Measurements from ENCODE around the gene NBPF9. TPM values are rescaled to one million over a fixed set of nuclear protein-coding genes. Genes with fewer than 3 reads are reported as not detected.
"Not testable (repeated sequence)": the region's sequence is repeated elsewhere in the genome, so short reads cannot be mapped to it uniquely, and the experiment has no call there.

NBPF9 gene
- total RNA-seq, 1 experiment from 2014 or later = 3.9 TPM

GRCh38 chr1:149098276-149098675 lies 5.1 kb downstream of the NBPF9 start:
- not testable (repeated sequence) for H3K9ac ChIP-seq (ENCODE audit: extremely low read depth, insufficient read length, low read length); H3K79me1 ChIP-seq (ENCODE audit: insufficient read depth, low read depth, low read length, poor library complexity, severe bottlenecking); H4K20me1 ChIP-seq (ENCODE audit: control insufficient read depth, insufficient read depth, insufficient read length); H4K5ac ChIP-seq (ENCODE audit: insufficient read length, low read depth, low read length); H2BK20ac ChIP-seq (ENCODE audit: low read depth, low read length, poor library complexity, severe bottlenecking); H3K18ac ChIP-seq (ENCODE audit: insufficient read length, low read depth, low read length); H3K4me1 Mint-ChIP-seq; H3K56ac ChIP-seq (ENCODE audit: insufficient read length, low read depth, low read length); H3K23ac ChIP-seq (ENCODE audit: insufficient read length, low read depth, low read length); H3K27ac ChIP-seq (ENCODE audit: insufficient read length, low read depth, low read length); H4K91ac ChIP-seq (ENCODE audit: insufficient read length, low read depth, low read length); H4K8ac ChIP-seq (replicated peaks; ENCODE audit: insufficient read length, low read depth, low read length); H2AFZ ChIP-seq (ENCODE audit: low read length); H3T11ph ChIP-seq (ENCODE audit: low read length); H3K4me2 ChIP-seq (ENCODE audit: insufficient read depth, insufficient read length, low read length); H3K4ac ChIP-seq (ENCODE audit: low read depth, low read length); H2BK5ac ChIP-seq (ENCODE audit: insufficient read length, low read length); H2BK12ac ChIP-seq (ENCODE audit: insufficient read length, low read depth, low read length); H3K79me2 ChIP-seq (ENCODE audit: insufficient read depth, low read length); H3K23me2 ChIP-seq (ENCODE audit: insufficient read length, low read depth, low read length, poor library complexity, severe bottlenecking); H3K36me3 Mint-ChIP-seq (ENCODE audit: insufficient read depth in 1 of 3, low read depth in 3 of 3); H3K27ac Mint-ChIP-seq; H2BK120ac ChIP-seq (ENCODE audit: low read depth, low read length, poor library complexity, severe bottlenecking); H2AK5ac ChIP-seq (ENCODE audit: insufficient read length, low read length); H3K4me3 Mint-ChIP-seq; H2BK15ac ChIP-seq (ENCODE audit: low read depth, low read length); H3K9me3 Mint-ChIP-seq; DNase-seq; H3K14ac ChIP-seq (ENCODE audit: insufficient read depth, low read length); H3K4me1 ChIP-seq (ENCODE audit: insufficient read depth, low read length); H3K9me3 ChIP-seq (ENCODE audit: control insufficient read depth, low read depth, low read length); H3K27me3 ChIP-seq (ENCODE audit: insufficient read depth, low read length)
- WGBS (ENCODE audit: extremely low coverage, insufficient read length, low lambda C conversion rate) = no CpG with 5 or more reads among the region's 8 CpGs
- peaks cover 41% of the 10 kb centered on the region for H3K27me3 Mint-ChIP-seq (ENCODE audit: low read depth)

GRCh38 chr1:149093155-149093554 lies 10.2 kb downstream of the NBPF9 start:
- H3K4me3 Mint-ChIP-seq; H3K23me2 ChIP-seq (ENCODE audit: insufficient read length, low read depth, low read length, poor library complexity, severe bottlenecking); H2BK5ac ChIP-seq (ENCODE audit: insufficient read length, low read length); H3K14ac ChIP-seq (ENCODE audit: insufficient read depth, low read length); H3K9me3 ChIP-seq (ENCODE audit: control insufficient read depth, low read depth, low read length); H3K9ac ChIP-seq (ENCODE audit: extremely low read depth, insufficient read length, low read length); H2BK20ac ChIP-seq (ENCODE audit: low read depth, low read length, poor library complexity, severe bottlenecking); H3K27me3 ChIP-seq (ENCODE audit: insufficient read depth, low read length); H3K79me2 ChIP-seq (ENCODE audit: insufficient read depth, low read length); H2AFZ ChIP-seq (ENCODE audit: low read length); H2AK5ac ChIP-seq (ENCODE audit: insufficient read length, low read length); DNase-seq; H4K20me1 ChIP-seq (ENCODE audit: control insufficient read depth, insufficient read depth, insufficient read length); H3K18ac ChIP-seq (ENCODE audit: insufficient read length, low read depth, low read length); H2BK15ac ChIP-seq (ENCODE audit: low read depth, low read length); H3K9me3 Mint-ChIP-seq; H3K27ac ChIP-seq (ENCODE audit: insufficient read length, low read depth, low read length); H3K4me1 Mint-ChIP-seq; H3K23ac ChIP-seq (ENCODE audit: insufficient read length, low read depth, low read length); H3K79me1 ChIP-seq (ENCODE audit: insufficient read depth, low read depth, low read length, poor library complexity, severe bottlenecking); H2BK12ac ChIP-seq (ENCODE audit: insufficient read length, low read depth, low read length); H4K8ac ChIP-seq (replicated peaks; ENCODE audit: insufficient read length, low read depth, low read length); H3T11ph ChIP-seq (ENCODE audit: low read length); H2BK120ac ChIP-seq (ENCODE audit: low read depth, low read length, poor library complexity, severe bottlenecking); H3K27ac Mint-ChIP-seq; H3K4me1 ChIP-seq (ENCODE audit: insufficient read depth, low read length); H3K4ac ChIP-seq (ENCODE audit: low read depth, low read length); H4K91ac ChIP-seq (ENCODE audit: insufficient read length, low read depth, low read length); H3K56ac ChIP-seq (ENCODE audit: insufficient read length, low read depth, low read length); H3K4me2 ChIP-seq (ENCODE audit: insufficient read depth, insufficient read length, low read length); H4K5ac ChIP-seq (ENCODE audit: insufficient read length, low read depth, low read length); H3K36me3 Mint-ChIP-seq (ENCODE audit: insufficient read depth in 1 of 3, low read depth in 3 of 3): not testable (repeated sequence)
- WGBS (ENCODE audit: extremely low coverage, insufficient read length, low lambda C conversion rate) = no CpG with 5 or more reads among the region's 6 CpGs
- peaks cover 40% of the 10 kb centered on the region for H3K27me3 Mint-ChIP-seq (ENCODE audit: low read depth)
